Neural crest cell (in vitro differentiated cells): ENCODE results near the gene EIF4E3. TPM values are rescaled to one million over a fixed set of nuclear protein-coding genes. Genes with fewer than 3 reads are reported as not detected.

Source experiments
- DNase-seq: peaks from one replicate; pipeline ENCODE4 v3.0.0; 2021; ENCODE audit warnings: low read depth, mixed read lengths, low spot score
- H3K27ac Mint-ChIP-seq: one replicate; pipeline ENCODE4 v1.8.0; 2021; ENCODE audit warnings: mild to moderate bottlenecking, mixed read lengths; ENCODE audit not compliant: unreplicated experiment
- H3K27me3 Mint-ChIP-seq: 2 replicates; pipeline ENCODE4 v1.8.0; 2021; ENCODE audit warnings: low read depth, mild to moderate bottlenecking, mixed read lengths
- H3K36me3 Mint-ChIP-seq: 2 replicates; pipeline ENCODE4 v1.8.0; 2021; ENCODE audit warnings: low read depth, mild to moderate bottlenecking, mixed read lengths
- H3K4me1 Mint-ChIP-seq: 2 replicates; pipeline ENCODE4 v1.8.0; 2021; ENCODE audit warnings: mixed read lengths
- H3K4me3 Mint-ChIP-seq: one replicate; pipeline ENCODE4 v1.8.0; 2021; ENCODE audit warnings: mild to moderate bottlenecking, mixed read lengths
- H3K9me3 Mint-ChIP-seq: 2 replicates; pipeline ENCODE4 v1.8.0; 2021; ENCODE audit warnings: mixed read lengths
- CTCF ChIP-seq: fragments of 200-600 bp; sonication (generic); conservative IDR thresholded peaks from 2 replicates; pipeline ENCODE4 v1.5.0; 2021; ENCODE audit warnings: antibody characterized with exemption, mild to moderate bottlenecking
- total RNA-seq: library from RNA; stranded (reverse); gene quantifications from 2 replicates; pipeline ENCODE4 v1.2.1, GENCODE V29; 2021

The EIF4E3 gene
- total RNA-seq, 1 donor from 2014 or later = 8.9 TPM

- no peak for TF ChIP-seq CTCF
- Mint-ChIP-seq H3K27ac (no peak overlapping the region), H3K27me3 (peaks cover 1% of the 10 kb centered on the region), H3K36me3 (peaks cover 2% of the 10 kb centered on the region), H3K4me1 (peaks cover 32% of the 10 kb centered on the region), H3K9me3 (peaks cover 2% of the 10 kb centered on the region), H3K4me3 (no peak overlapping the region)
- DNase-seq = no peak
Measured at GRCh38 chr3:71688121-71688520, 37.1 kb downstream of the EIF4E3 start.

- H3K27ac Mint-ChIP-seq = no peak overlapping the region
- H3K9me3 Mint-ChIP-seq = peaks cover 2% of the 10 kb centered on the region
- no peak overlapping the region for H3K4me3 Mint-ChIP-seq
- H3K36me3 Mint-ChIP-seq = peaks cover 2% of the 10 kb centered on the region
- no peak for TF ChIP-seq CTCF
- H3K27me3 Mint-ChIP-seq = peaks cover 2% of the 10 kb centered on the region
- no peak for DNase-seq
- peaks cover 30% of the 10 kb centered on the region for H3K4me1 Mint-ChIP-seq
Measured at GRCh38 chr3:71685686-71686085, 39.5 kb downstream of the EIF4E3 start.

- Mint-ChIP-seq H3K9me3 (peaks cover 2% of the 10 kb centered on the region), H3K27ac (no peak overlapping the region), H3K4me3 (no peak overlapping the region), H3K4me1 (peaks cover 23% of the 10 kb centered on the region), H3K36me3 (peaks cover 2% of the 10 kb centered on the region), H3K27me3 (peaks cover 2% of the 10 kb centered on the region)
- no peak for DNase-seq
- TF ChIP-seq CTCF = no peak
Measured at GRCh38 chr3:71684757-71685386, 40.3 kb downstream of the EIF4E3 start.

- peaks cover 2% of the 10 kb centered on the region for H3K27me3 Mint-ChIP-seq
- H3K9me3 Mint-ChIP-seq = peaks cover 2% of the 10 kb centered on the region
- no peak overlapping the region for H3K4me3 Mint-ChIP-seq
- no peak for TF ChIP-seq CTCF
- H3K4me1 Mint-ChIP-seq = peaks cover 17% of the 10 kb centered on the region
- H3K36me3 Mint-ChIP-seq = peaks cover 2% of the 10 kb centered on the region
- peak overlapping the region; percentile 62 for H3K27ac Mint-ChIP-seq
- DNase-seq = no peak
Measured at GRCh38 chr3:71684046-71684756, 41.0 kb downstream of the EIF4E3 start.

GRCh38 chr3:71681224-71681668 lies 44.0 kb downstream of the EIF4E3 start:
- H3K4me3 Mint-ChIP-seq = no peak overlapping the region
- peaks cover 22% of the 10 kb centered on the region for H3K4me1 Mint-ChIP-seq
- H3K9me3 Mint-ChIP-seq = no peaks in the 10 kb centered on the region
- TF ChIP-seq CTCF = peak; percentile 80
- no peak overlapping the region for H3K27ac Mint-ChIP-seq
- peak; percentile 51 for DNase-seq
- peaks cover 2% of the 10 kb centered on the region for H3K27me3 Mint-ChIP-seq
- no peaks in the 10 kb centered on the region for H3K36me3 Mint-ChIP-seq
